Mesodermal cell (in vitro differentiated cells): ENCODE data around the gene SH3BP5L.
"Not testable (repeated sequence)": the region's sequence is repeated elsewhere in the genome, so short reads cannot be mapped to it uniquely, and the experiment has no call there.

Experiments used
- H3K27ac ChIP-seq: 2 replicates; pipeline ENCODE4 v1.7.0; 2013; ENCODE audit warnings: mild to moderate bottlenecking, low read depth, low read length, moderate library complexity; ENCODE audit not compliant: severe bottlenecking
- H3K36me3 ChIP-seq: 2 replicates; pipeline ENCODE4 v1.7.1; 2013; ENCODE audit warnings: mild to moderate bottlenecking, low read length, moderate library complexity; ENCODE audit not compliant: control insufficient read depth, insufficient read depth
- H3K4me1 ChIP-seq: one replicate; pipeline ENCODE4 v1.7.1; 2013; ENCODE audit warnings: mild to moderate bottlenecking, low read length; ENCODE audit not compliant: insufficient read depth, control insufficient read depth, poor library complexity, severe bottlenecking
- H3K4me3 ChIP-seq: 2 replicates; pipeline ENCODE4 v1.7.0; 2013; ENCODE audit warnings: low read length, control low read depth, mild to moderate bottlenecking; ENCODE audit not compliant: insufficient read depth, poor library complexity, severe bottlenecking; ENCODE audit errors: extremely low read depth
- H3K9me3 ChIP-seq: 2 replicates; pipeline ENCODE4 v1.7.1; 2013; ENCODE audit warnings: mild to moderate bottlenecking, low read length, moderate library complexity; ENCODE audit not compliant: control insufficient read depth
- WGBS, 2 experiments: methylation state at CpG; one replicate each; pipeline ENCODE4 v1.1.5; 2013; ENCODE audit warnings: missing lambda C conversion rate in 2 of 2; ENCODE audit not compliant: insufficient coverage in 2 of 2; 5-methylcytosine and 5-hydroxymethylcytosine counted together

The SH3BP5L gene

GRCh38 chr1:248791010-248791409, 34.7 kb downstream of the SH3BP5L start:
- H3K27ac ChIP-seq, result no peak overlapping the region
- peaks cover 42% of the 10 kb centered on the region for H3K9me3 ChIP-seq
- WGBS, 2 experiments, result 78 to 86% methylated on average over 3 of the region's 4 CpGs
- no peaks in the 10 kb centered on the region for H3K36me3 ChIP-seq
- no peaks in the 10 kb centered on the region for H3K4me1 ChIP-seq
- H3K4me3 ChIP-seq, result no peak overlapping the region

- no peaks in the 10 kb centered on the region for H3K36me3 ChIP-seq
- H3K9me3 ChIP-seq, result peaks cover 40% of the 10 kb centered on the region
- H3K4me3 ChIP-seq, result no peak overlapping the region
- no peaks in the 10 kb centered on the region for H3K4me1 ChIP-seq
- no peak overlapping the region for H3K27ac ChIP-seq
- 53 to 72% methylated on average over 5 of the region's 5 CpGs for whole genome bisulfite sequencing, 2 experiments
These were observed 35.3 kb downstream of the SH3BP5L start for GRCh38 chr1:248790456-248790855.

GRCh38 chr1:248789337-248789736, 36.4 kb downstream of the SH3BP5L start:
- H3K27ac ChIP-seq, H3K36me3 ChIP-seq, H3K4me3 ChIP-seq, H3K4me1 ChIP-seq: not testable (repeated sequence)
- H3K9me3 ChIP-seq, result peaks cover 36% of the 10 kb centered on the region
- no CpG with 5 or more reads among the region's 2 CpGs for WGBS, 2 experiments

GRCh38 chr1:248788327-248788726, 37.4 kb downstream of the SH3BP5L start:
- H3K9me3 ChIP-seq, result peaks cover 44% of the 10 kb centered on the region
- H3K36me3 ChIP-seq, result no peaks in the 10 kb centered on the region
- WGBS, 2 experiments, result 55% methylated on average over 2 of the region's 3 CpGs; no CpG with 5 or more reads in 1 of the 2 experiments
- H3K4me3 ChIP-seq, result no peak overlapping the region
- H3K4me1 ChIP-seq, result no peaks in the 10 kb centered on the region
- H3K27ac ChIP-seq, result no peak overlapping the region

GRCh38 chr1:248787430-248787829, 38.3 kb downstream of the SH3BP5L start:
- WGBS, 2 experiments, result 76 to 93% methylated on average over 2 to 3 of the region's 4 CpGs
- Histone ChIP-seq H3K27ac (no peak overlapping the region), H3K9me3 (peaks cover 49% of the 10 kb centered on the region), H3K4me1 (no peaks in the 10 kb centered on the region), H3K36me3 (no peaks in the 10 kb centered on the region), H3K4me3 (no peak overlapping the region)

GRCh38 chr1:248786156-248786555, 39.6 kb downstream of the SH3BP5L start:
- peaks cover 47% of the 10 kb centered on the region for H3K9me3 ChIP-seq
- H3K4me1 ChIP-seq, result no peaks in the 10 kb centered on the region
- no peak overlapping the region for H3K4me3 ChIP-seq
- no peak overlapping the region for H3K27ac ChIP-seq
- no peaks in the 10 kb centered on the region for H3K36me3 ChIP-seq
- 60 to 75% methylated on average over 1 to 2 of the region's 3 CpGs for WGBS, 2 experiments

- WGBS, 2 experiments, result 29% methylated on average over 1 of the region's 3 CpGs; no CpG with 5 or more reads in 1 of the 2 experiments
These were observed 42.3 kb downstream of the SH3BP5L start for GRCh38 chr1:248783367-248783766.

GRCh38 chr1:248782416-248783141, 43.1 kb downstream of the SH3BP5L start:
- H3K27ac ChIP-seq, result no peak overlapping the region
- 73 to 78% methylated on average over 15 of the region's 16 CpGs for WGBS, 2 experiments
- no peak overlapping the region for H3K4me3 ChIP-seq
- H3K4me1 ChIP-seq, result no peaks in the 10 kb centered on the region
- peaks cover 49% of the 10 kb centered on the region for H3K9me3 ChIP-seq
- no peaks in the 10 kb centered on the region for H3K36me3 ChIP-seq

More at GRCh38 chr1:248783367-248783766, 42.3 kb downstream of the SH3BP5L start:
- Histone ChIP-seq H3K9me3 (peaks cover 52% of the 10 kb centered on the region), H3K4me1 (no peaks in the 10 kb centered on the region), H3K36me3 (no peaks in the 10 kb centered on the region), H3K4me3 (no peak overlapping the region), H3K27ac (no peak overlapping the region)

- Histone ChIP-seq H3K4me1 (no peaks in the 10 kb centered on the region), H3K4me3 (no peak overlapping the region), H3K9me3 (peaks cover 63% of the 10 kb centered on the region), H3K27ac (no peak overlapping the region), H3K36me3 (no peaks in the 10 kb centered on the region)
- WGBS, 2 experiments, result 60 to 67% methylated on average over 1 of the region's 2 CpGs
These were observed 46.4 kb downstream of the SH3BP5L start for GRCh38 chr1:248779350-248779749.

- 86 to 93% methylated on average over 2 of the region's 2 CpGs for WGBS, 2 experiments
- no peak overlapping the region for H3K27ac ChIP-seq
- no peak overlapping the region for H3K4me3 ChIP-seq
- peaks cover 59% of the 10 kb centered on the region for H3K9me3 ChIP-seq
- H3K36me3 ChIP-seq, result no peaks in the 10 kb centered on the region
- no peaks in the 10 kb centered on the region for H3K4me1 ChIP-seq
These were observed 46.8 kb downstream of the SH3BP5L start for GRCh38 chr1:248778906-248779305.

GRCh38 chr1:248776991-248777390, 48.7 kb downstream of the SH3BP5L start:
- Histone ChIP-seq H3K9me3 (peaks cover 45% of the 10 kb centered on the region), H3K36me3 (no peaks in the 10 kb centered on the region), H3K4me3 (no peak overlapping the region), H3K4me1 (no peaks in the 10 kb centered on the region), H3K27ac (no peak overlapping the region)
